GM18498 (cell line): ENCODE measurements around the gene SRSF3.
"Not testable (repeated sequence)": the region's sequence is repeated elsewhere in the genome, so short reads cannot be mapped to it uniquely, and the experiment has no call there.

Experiments used
- ATAC-seq: cut with Tn5 transposase; IDR thresholded peaks from one replicate; pipeline ENCODE4 v1.9.1; 2021; ENCODE audit warnings: mild to moderate bottlenecking, moderate library complexity; ENCODE audit not compliant: unreplicated experiment

The SRSF3 gene

GRCh38 chr6:36604090-36605060 is 10.2 kb downstream of the SRSF3 start:
- ATAC-seq, result no peak

DNA sequence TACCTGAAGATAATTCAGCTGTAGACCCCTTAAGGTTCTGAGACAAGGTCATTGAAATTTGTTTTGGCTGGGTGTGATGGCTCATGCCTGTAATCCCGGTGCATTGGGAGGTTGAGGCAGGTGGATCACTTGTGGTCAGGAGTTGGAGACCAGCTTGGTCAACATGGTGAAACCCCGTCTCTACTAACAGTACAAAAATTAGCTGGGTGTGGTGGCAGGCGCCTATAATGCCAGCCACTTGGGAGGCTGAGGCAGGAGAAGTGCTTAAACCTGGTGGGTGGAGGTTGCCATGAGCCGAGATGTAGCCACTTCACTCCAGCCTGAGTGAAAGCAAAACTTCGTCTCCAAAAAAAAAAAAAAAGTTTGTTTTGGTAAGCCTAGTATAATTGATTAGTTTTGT is 11.0 kb downstream of the SRSF3 start:
- no peak for ATAC-seq

- no peak for ATAC-seq
These were observed 11.6 kb downstream of the SRSF3 start for GRCh38 chr6:36605560-36606391.

GRCh38 chr6:36607305-36607682 is 13.1 kb downstream of the SRSF3 start:
- not testable (repeated sequence) for ATAC-seq

- no peak for ATAC-seq
These were observed 13.7 kb downstream of the SRSF3 start for GRCh38 chr6:36607683-36608386.

- ATAC-seq, result no peak
These were observed 14.8 kb downstream of the SRSF3 start for GRCh38 chr6:36608788-36609563.

- ATAC-seq, result no peak
These were observed 15.4 kb downstream of the SRSF3 start for GRCh38 chr6:36609582-36609981.

GRCh38 chr6:36610041-36610955 is 16.1 kb downstream of the SRSF3 start:
- no peak for ATAC-seq

DNA sequence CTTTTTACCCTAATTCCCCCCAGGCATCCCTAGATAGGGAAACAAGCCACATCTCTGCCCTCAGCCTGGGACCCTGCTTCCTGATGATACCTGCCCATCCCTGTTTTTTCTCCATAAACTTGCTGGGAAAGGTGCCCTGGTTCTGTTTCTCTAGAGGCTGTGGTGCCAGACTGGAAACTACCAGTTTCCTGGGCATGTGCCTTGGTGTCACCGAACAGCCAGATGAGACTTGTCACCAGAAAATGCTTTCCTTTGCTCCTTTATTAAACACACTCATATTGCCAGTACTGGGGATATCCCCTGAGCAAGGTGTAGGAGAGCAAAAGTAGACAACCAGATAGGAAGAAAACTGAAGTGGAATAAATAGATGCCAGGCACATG is 16.8 kb downstream of the SRSF3 start:
- ATAC-seq, result no peak

- ATAC-seq, result not testable (repeated sequence)
These were observed 17.5 kb downstream of the SRSF3 start for GRCh38 chr6:36611679-36612078.

DNA sequence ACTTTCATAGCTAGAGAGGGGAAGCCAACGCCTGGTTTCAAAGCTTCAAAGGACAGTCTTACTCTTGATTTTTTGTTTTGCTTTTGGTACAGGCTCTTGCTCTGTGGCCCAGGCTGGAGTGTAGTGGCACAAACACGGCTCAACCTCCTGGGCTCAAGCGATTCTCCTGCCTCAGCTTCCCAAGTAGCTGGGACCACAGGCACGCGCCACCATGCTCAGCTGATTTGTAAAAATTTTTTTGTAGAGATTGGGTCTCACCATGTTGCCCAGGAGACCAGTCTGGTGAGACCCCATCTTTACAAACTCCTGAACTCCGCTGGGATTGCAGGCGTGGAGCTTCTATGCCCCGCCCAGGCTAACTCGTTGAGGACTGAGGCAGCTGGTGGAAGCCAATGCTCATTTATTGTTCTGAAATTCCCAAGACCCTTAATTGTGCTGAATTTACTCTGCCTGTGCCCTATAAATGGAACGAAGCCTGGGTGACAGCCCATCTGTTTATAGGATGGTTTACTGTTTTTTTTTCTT is 18.0 kb downstream of the SRSF3 start:
- ATAC-seq, result no peak

DNA sequence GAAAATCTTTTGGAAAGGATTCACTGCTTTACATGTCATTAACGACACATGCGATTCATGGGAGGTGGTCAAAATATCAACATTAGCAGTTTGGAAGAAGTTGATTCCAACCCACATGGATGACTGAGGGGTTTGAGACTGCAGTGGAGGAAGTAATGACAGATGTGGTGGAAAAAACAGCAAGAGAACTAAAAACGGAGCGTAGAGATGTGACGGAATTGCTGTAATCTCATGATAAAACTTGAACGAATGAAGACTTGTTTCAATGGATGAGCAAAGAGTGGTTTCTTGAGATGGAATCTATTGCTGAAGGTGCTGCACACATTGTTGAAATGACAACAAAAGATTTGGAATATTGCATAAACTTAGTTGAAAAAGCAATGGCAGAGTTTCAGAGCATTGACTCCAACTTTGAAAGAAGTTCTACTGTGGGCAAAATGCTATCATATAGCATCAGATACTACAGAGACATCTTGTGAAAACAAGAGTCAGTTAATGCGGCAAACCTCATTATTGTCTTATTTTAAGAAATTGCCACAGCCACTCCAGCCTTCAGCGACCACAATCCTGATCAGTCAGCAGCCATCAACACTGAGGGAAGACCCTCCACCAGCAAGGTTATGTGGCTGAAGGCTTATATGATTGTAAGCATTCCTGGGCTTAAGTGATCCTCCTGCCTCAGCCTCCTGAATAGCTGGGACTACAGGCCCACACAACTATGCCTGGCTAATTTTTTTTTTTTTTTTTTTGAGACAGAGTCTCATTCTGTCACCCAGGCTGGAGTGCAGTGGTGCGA is 19.2 kb downstream of the SRSF3 start:
- ATAC-seq, result no peak

GRCh38 chr6:36615018-36615761 is 21.0 kb downstream of the SRSF3 start:
- ATAC-seq, result no peak

DNA sequence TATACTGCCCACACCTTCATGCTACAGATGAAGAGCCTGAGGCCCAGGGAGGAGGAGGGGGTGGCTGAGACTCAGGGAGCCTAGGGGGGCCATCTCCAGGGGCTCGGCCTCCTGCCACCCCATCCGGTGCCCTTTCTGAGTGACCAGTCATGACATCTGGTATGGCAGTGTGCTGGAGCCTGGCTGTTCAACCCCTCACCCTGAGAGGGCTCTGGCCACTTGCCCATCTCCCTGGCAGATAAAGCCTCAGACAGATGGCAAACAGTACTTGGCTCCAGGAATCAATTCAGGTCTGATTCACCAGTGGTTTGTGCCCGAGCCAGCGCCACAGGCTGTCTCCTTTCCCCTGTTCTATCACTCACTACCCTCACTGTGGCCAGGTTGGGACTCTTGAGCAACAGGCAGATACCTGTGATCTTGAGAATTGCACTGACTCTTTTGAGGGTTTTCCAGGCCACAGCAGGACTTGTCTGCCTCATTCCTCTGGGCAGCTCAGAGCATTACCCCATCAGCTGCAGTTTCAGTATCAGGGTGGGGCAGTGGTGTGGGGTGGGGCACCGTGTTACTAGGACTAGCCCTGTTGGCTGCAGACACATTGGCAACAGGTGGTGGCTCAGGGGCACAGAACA is 22.8 kb downstream of the SRSF3 start:
- ATAC-seq, result no peak

GRCh38 chr6:36618366-36619355 is 24.5 kb downstream of the SRSF3 start:
- ATAC-seq, result no peak

DNA sequence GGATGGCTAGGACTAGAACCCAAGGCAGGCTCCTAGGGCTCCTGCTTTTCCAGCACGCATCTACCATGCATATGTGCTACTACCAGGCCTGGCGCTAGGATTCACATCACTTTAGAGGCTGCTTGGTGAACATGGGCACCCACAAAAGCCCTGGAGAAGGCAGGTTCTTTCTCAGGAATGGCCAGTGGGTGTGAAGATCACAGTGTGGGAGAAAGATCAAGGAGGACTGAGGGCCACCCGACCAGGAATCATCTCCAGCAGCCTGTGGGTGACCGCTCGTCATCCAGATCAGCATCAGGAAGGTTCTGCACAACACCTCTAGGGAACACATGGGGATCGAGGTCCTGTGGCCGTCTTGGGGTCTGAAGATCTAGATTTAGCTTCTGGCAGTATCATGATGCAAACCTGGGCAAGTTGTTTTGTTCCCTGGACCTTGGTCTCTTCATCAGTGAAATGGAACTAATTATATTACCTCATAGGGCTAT is 27.3 kb downstream of the SRSF3 start:
- no peak for ATAC-seq
